DMS53 treated with DMSO at 0.1 percent for 48 hours (cell line): ENCODE measurements around the gene ZNF428.

Experiments
- DNase-seq: peaks from one replicate; lab custom pipeline; 2025; ENCODE audit not compliant: unreplicated experiment; lab: John Stamatoyannopoulos, UW

ZNF428 gene

GRCh38 chr19:43564800-43565199 is 54.6 kb downstream of the ZNF428 start:
- DNase-seq, result no peak

GRCh38 chr19:43563816-43564457 is 55.5 kb downstream of the ZNF428 start:
- no peak for DNase-seq

GRCh38 chr19:43562698-43563241 is 56.7 kb downstream of the ZNF428 start:
- DNase-seq, result no peak

GRCh38 chr19:43562226-43562697 is 57.2 kb downstream of the ZNF428 start:
- DNase-seq, result no peak

- DNase-seq, result no peak
These were observed 58.1 kb downstream of the ZNF428 start for GRCh38 chr19:43561139-43561970.

- no peak for DNase-seq
These were observed 58.7 kb downstream of the ZNF428 start for GRCh38 chr19:43560687-43561086.
